ENCODE results near the gene SP1. TPM values are rescaled to one million over a fixed set of nuclear protein-coding genes. Genes with fewer than 3 reads are reported as not detected.

The SP1 gene
- 23.9 and 33.4 TPM in 2 replicates for total RNA-seq

DNA sequence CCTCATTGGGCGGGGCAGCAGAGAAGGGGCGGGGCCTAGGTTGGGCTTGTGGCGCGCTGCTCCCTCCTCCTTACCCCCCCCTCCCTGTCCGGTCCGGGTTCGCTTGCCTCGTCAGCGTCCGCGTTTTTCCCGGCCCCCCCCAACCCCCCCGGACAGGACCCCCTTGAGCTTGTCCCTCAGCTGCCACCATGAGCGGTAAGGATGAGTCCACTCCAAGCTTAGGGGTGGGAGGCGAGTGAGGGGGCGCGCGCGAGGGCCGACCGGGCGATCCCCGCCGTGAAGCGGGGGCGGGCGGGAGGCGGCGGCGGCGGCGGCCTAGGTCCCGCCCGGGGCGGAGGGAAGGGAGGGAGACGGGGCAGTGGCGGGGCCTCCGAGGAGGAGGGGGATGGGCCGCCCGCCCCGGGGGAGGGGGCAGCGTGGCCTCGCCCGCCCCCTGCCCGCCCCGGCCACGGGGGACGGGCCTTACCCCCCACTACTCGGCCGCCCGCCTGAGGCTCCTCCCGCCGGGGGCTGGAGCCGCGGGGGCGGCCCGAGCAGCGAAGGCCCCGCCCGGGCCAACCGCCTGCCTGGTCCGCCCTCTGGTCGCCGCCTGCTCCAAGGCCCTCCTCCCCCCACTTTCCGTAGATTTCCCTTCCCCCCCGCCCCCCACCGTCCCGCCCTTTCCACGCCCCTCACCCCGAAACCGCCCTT, at the start of gene SP1:
Gene SP1 (plus strand): TSS at position 73 of the 690 bp plus-strand sequence. CDS start 116 bp downstream, at position 189.

DNA sequence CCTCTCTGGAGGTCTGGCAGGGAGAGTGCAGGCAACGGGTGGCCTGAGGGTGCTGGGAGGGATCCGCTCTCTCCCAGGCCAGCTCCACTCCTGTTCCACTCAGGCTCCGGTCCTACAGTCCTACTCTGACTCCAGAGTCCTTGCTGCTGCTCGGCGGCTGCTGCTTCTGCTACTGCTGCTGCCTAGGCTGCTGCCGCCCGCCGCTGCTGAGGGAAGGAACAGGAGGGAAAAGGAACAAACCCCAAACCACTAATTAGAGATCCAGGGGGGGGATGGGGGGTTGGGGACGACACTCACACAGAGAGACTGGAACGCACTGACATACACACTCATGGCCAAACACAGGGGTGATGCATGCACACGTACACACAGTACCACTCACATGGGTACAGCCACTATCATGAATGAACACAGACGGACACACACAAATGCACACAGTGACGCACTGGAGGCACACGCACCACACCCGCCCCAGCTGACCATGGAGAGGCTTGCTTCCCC, 43.7 kb upstream of the SP1 start, which contains the start of gene SP7:
Gene SP7 (minus strand): TSS at position 174 of the 501 bp plus-strand sequence. CDS start 708 bp downstream, outside the sequence.

DNA sequence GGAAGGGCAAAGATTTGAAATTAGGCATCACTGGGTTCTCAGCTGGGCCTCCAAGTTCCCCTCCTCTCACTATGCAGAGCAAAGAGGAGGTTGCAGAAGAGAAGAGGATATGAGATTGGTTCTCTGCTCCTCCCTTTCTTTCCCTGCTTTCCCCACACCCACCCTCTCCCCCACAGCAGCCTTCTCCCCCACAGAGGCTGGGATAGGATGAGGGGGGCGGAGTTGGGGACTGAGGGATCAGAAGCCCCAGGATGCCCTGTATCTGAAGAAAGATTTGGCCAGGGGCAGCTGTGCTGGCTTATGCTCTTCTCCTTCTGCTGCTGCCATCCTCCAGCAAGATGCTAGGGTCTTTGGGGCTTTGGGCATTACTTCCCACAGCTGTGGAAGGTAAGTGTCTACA, 43.6 kb downstream of the SP1 start, which contains the start of gene AMHR2:
Gene AMHR2 (plus strand): TSS at position 259 of the 400 bp plus-strand sequence. CDS start 80 bp downstream, at position 339.

DNA sequence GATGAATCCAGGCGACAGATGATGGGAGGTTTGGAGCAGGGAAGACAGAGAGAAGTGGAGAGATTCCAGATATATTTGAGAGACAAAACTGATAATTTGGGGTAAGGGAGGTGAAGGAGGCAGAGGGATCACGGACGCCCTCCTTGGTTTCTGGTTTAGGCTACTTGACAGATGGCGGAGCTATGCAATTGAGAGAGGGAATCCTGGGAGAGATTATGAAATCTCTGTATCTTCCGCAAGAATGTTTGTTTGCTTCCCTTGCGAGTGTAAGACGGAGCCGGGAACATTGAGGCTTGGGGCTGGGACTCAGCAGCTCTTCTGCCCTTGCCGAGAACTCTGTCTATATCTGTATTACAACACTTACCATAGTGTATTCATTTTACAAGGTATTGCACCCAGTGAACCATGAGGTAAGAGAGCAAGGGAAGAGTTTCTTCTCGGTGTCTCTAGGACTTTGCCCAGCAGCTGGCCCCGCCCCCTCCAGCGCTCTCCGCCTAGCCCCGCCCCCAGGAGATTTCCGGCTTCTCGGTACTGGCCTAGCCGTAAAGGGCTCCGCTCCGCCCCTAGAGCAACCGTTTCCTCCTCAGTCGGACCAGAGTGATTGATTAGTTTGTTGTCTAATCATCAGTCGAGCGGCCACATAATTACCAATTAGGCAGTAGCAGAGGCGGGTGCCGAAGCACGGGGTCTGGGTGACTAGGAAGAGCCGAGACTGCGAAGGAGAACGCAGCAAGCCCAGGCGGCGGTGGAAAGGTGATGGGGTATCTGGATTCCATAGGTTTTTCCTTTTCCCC, 61.3 kb downstream of the SP1 start, which contains the start of gene PRR13:
Gene PRR13 (plus strand): TSS at position 695 of the 794 bp plus-strand sequence. CDS start 981 bp downstream, outside the sequence.

DNA sequence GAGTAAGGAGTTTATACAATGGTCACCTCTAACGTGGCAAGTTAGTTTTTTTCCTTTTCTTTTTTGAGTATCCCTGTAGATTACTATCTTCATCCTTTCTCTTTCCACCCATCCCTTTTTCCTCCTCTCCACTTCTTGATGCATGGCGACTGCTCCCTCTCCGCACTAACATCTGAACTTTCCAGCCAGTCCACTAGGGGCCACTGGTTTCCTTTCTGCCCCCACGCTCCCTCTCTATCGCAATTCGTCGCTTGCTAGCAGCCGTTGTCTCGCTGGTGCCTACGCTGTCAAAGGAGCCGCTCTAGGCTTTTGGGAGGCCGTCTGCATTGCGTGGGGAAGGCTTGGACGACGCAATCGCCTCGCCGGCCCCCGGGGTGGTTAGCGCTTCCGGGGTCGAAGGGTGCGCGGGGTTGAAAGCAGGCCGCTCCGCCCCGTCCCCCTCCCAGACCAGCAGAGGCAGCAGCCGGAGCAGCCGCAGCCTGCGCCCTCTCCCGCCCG, 71.7 kb downstream of the SP1 start, which contains the start of gene PCBP2:
Gene PCBP2 (plus strand): TSS at position 442 of the 498 bp plus-strand sequence. CDS start 2,699 bp downstream, outside the sequence.

Other genes starting within 250 kb of the SP1 start
- gene ZNF740, start 199.5 kb upstream of the SP1 start, total RNA-seq: 3.7 and 9.4 TPM in 2 replicates
- gene CSAD, start 199.3 kb upstream of the SP1 start, total RNA-seq: 8.5 and 10.6 TPM in 2 replicates
- gene ITGB7, start 172.9 kb upstream of the SP1 start, total RNA-seq: 0.17 TPM in 1 of 2 replicates, not detected in the other
- 20.2 and 57.0 TPM in 2 replicates for gene RARG, start 148.0 kb upstream of the SP1 start, total RNA-seq
- gene ESPL1, start 111.9 kb upstream of the SP1 start, total RNA-seq: 0.12 and 1.8 TPM in 2 replicates
- gene PFDN5, start 84.6 kb upstream of the SP1 start, total RNA-seq: 559 and 576 TPM in 2 replicates
- gene MYG1, start 80.5 kb upstream of the SP1 start, total RNA-seq: 43.3 and 64.9 TPM in 2 replicates
- gene AAAS, start 58.6 kb upstream of the SP1 start, total RNA-seq: 40.7 and 41.6 TPM in 2 replicates
- gene SP7, start 43.8 kb upstream of the SP1 start, total RNA-seq: not detected in 2 replicates
- gene AMHR2, start 43.7 kb downstream of the SP1 start, total RNA-seq: 0.09 and 0.23 TPM in 2 replicates
- 72.2 and 91.3 TPM in 2 replicates for gene PRR13, start 61.6 kb downstream of the SP1 start, total RNA-seq
- 165 and 336 TPM in 2 replicates for gene PCBP2, start 71.9 kb downstream of the SP1 start, total RNA-seq
- 39.1 and 46.5 TPM in 2 replicates for gene MAP3K12, start 119.3 kb downstream of the SP1 start, total RNA-seq
- gene TARBP2, start 121.1 kb downstream of the SP1 start, total RNA-seq: 40.6 and 40.9 TPM in 2 replicates
- not detected in 2 replicates for gene NPFF, start 127.3 kb downstream of the SP1 start, total RNA-seq
- gene ATF7, start 246.2 kb downstream of the SP1 start, total RNA-seq: 11.4 and 14.4 TPM in 2 replicates